HG03442 (cell line): ENCODE results near the gene NPDC1.

Experiments used
- ATAC-seq: cut with Tn5 transposase; IDR thresholded peaks from one replicate; pipeline ENCODE4 v1.9.1; 2021; ENCODE audit warnings: mild to moderate bottlenecking, moderate library complexity; ENCODE audit not compliant: unreplicated experiment

The NPDC1 gene

GRCh38 chr9:137028263-137029057 lies 17.5 kb downstream of the NPDC1 start:
- peak; percentile 41 for ATAC-seq

DNA sequence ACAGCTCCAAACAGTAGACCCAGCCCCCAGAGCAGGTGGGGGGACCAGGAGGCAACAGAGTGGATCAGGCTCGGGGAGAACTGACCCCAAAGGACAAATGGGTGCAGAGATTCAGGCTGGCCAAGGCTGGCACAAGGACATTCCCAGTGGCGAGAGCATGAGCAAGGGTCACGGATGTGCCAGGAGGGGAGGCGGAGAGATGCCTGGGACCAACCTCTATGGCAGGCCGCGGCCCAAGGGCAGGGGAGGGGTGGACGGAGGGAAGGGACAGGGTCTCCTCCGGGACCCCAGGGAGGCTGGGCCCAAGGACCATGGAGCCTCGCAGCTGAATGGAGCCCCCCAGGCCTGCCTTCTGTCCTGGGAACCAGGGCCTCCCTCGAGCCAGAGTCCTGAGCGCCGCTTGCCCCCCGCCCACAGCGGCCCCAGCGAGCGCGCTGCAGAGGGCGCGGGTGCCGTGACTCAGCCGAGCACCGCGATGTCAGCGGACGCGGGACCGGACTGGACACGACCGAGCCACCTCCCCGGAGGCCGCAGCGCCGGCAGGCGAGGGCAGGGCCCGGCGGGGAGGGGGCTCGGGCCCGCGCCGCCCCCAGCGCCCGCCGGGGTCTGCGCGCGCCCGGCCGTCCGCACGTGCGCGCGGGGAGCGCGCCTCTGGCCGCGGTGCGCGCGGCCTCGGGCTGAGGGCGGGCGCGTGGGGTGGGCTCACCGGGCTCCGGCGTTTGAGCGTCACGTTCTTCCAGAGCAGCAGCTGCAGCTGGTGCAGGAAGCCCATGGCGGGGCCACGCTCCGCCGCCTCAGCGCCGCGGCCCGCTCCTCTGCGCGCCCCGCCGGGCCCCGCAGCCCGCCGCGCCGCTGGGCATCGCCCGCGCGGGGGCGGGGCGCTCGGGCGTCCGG lies 18.4 kb downstream of the NPDC1 start, which contains the start of gene ABCA2:
Gene ABCA2, minus strand, starts transcription at position 869 of the 894 bp plus-strand sequence. Its CDS starts 97 bp downstream, at position 772.
- no peak for ATAC-seq

DNA sequence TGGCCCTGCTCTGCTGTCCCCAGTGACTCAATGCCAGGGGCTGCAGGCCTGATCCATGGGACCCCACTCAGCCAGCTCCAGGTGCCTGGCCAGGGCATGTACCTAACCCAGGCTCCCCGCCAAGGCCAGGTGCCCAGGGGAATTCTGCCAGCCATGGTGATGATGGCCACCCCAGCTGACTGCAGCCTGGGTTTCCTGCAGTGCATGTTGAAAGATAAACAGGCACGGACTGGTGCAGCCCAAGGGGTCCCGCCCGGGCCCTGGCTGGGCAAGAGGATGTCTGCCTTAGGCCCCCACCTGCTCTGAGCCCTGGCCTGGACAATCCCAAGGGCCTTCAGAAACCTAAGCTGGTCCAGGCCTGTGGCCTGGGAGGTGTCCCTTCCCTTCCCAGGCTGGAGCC lies 19.1 kb downstream of the NPDC1 start:
- no peak for ATAC-seq

DNA sequence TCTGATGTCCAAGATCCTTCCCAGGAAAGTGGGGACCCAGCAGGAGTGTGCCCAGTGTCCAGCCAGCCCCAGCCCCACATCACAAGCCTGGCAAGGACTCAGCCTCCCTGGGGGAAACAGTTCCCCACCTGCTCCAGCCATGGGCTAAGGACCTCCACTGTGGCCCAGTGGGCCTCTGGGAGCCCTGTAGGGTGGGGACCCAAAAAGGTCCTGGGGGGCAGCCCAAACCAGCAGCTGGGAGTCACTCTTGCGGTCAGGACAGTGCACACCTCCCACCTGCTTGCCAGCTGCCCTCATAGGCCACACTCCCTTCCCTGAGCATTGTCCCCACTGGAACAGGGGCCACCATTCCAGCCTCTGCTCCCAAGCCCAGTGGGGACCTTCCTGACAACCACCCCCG lies 19.6 kb downstream of the NPDC1 start:
- ATAC-seq: no peak

GRCh38 chr9:137025517-137025966 lies 20.4 kb downstream of the NPDC1 start:
- ATAC-seq: no peak

DNA sequence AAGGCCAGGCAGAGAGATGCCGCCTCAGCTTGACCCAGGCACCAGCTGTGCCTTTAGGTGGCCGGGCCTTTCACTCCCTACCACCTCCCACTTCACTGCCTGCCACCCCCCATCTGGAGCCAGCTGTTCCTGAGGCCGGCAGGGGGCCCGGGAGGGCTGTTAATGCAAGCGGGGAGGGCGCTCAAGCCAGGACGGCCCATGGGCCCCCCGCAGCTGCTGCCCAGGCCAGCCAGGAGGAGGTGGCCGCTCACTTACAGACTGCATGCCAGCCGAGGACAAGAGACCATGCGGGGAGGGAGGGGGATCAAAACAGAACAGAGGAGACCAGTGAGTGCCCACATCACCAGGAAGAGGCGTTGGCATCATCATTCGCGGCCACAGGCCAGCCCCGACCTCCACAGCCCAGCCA lies 22.4 kb downstream of the NPDC1 start:
- no peak for ATAC-seq

DNA sequence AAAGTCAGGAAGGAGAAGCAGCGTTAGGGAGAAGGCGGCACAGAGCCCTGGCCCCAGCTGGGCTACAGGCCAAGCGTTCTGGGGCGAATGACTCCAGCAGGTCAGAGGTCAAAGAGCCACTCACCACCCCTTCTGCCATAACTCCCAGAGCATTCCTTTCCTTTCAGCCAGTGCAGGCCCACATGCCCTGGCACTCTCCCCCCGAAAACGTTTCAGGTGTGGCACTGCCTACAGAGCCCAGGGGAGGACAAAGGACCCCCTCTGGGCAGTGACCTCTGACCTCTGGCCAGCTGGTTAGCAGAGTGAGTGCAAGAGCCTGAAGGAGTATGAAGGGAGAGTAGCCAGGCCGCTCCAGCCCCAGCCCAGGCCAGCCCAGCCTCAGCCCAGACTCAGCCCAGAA lies 22.8 kb downstream of the NPDC1 start:
- ATAC-seq: no peak

DNA sequence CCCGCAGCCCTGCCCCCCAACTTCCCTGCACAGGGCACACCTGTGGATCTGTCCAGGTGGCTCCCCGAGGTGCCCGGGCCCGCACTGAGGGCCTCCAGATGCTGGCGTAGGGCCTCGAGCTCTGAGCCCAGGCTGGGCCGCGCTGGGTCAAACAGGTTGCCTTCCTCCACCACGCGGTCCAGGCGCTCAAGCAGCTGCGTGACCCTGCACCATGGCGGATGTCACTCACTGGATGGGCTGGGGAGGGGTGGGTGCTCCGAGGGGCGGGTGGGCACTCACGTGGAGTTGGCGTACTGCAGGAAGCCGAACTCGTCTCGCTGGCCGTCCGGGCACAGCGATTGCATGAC lies 23.3 kb downstream of the NPDC1 start:
- no peak for ATAC-seq

DNA sequence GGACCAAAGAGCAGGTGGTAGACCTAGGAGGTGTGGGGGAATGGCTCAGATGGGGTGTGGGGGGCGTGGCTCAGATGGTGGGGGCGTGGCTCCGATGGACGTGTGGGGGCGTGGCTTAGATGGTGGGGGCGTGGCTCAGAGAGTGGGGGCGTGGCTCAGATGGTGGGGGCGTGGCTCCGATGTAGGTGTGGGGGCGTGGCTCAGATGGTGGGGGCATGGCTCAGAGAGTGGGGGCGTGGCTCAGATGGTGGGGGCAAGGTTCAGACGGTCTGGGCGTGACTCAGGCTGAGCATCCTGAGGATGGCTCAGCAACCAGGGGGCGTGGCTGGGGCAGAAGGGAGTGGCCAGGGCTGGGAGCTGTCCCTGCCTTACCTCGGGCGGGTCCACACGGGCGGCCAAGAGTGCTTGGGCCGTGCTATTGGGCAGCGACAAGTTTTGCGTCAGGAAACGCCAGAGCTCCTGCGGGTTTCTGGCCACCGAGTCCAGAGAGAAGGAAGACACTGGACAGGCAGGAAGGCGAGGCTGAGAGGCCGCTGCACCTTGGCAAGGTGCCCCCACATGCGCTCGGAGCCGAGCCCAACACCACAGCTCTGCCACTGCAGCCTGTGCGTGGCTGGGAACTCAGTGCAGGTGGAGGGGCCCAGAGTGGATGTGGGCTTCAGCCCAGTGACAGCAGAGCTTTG lies 23.9 kb downstream of the NPDC1 start:
- ATAC-seq: no peak

DNA sequence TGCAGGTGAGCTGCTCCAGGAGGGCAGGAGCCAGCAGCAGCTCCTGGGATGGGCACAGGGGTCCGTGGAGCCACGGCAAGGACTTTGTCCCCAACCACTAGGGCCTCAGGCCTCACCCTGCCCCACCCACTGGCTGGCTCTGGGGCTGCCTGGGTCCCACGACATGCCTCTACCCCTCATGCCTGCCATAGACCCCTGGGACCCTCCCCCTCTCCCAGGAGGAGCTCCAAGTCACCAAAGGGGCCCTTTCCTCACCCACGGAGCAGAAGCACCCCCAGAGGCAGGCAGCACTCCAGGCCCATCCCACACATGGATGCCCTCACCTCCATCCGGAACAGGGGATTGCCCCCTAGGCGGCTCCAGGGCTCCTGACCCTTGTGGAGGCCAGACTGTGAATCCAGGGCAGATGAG lies 24.4 kb downstream of the NPDC1 start:
- no peak for ATAC-seq

GRCh38 chr9:137020771-137021567 lies 25.0 kb downstream of the NPDC1 start:
- no peak for ATAC-seq

DNA sequence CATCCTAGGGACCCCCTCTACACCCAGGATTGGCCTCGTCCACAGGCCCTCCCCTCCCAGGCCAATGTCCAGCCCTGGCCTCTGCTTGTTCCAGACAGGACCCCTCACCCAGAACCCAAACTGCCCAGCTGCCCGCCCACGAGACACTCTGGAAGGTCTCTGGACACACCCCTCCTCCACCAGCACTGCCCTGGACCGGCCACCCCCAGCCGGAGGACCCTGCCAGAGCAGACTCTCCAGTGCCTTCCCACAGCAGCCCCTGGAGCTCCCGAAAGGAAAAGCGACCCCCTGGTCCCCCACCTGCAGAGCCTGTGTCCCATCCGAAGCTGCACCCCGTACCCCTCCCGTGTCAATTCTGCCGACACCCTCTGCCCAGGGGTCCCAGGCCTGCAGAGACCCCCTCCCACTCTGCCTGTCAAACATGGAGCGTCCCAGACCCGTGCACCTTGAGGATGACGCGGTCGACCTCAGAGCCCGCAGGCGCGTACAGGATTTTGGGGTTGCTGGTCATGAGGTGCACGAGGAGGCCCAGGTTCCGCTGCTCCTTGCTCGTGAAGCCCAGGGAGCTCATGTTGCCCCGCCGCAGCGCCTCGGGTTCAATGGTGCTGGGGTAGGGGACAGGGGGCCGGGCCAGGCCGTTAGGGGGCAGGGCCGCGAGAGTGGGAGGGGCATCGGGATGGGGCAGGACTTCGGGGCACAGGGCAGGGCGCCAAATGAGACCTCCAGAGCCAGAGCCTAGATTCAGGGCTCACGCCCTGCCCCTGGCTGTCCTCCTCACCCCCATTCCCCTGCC lies 25.9 kb downstream of the NPDC1 start:
- ATAC-seq: no peak

GRCh38 chr9:137018761-137019559 lies 27.0 kb downstream of the NPDC1 start:
- no peak for ATAC-seq

- no peak for ATAC-seq
Observed at GRCh38 chr9:137017791-137018497, 28.0 kb downstream of the NPDC1 start.

GRCh38 chr9:137017071-137017470 lies 28.9 kb downstream of the NPDC1 start:
- no peak for ATAC-seq

DNA sequence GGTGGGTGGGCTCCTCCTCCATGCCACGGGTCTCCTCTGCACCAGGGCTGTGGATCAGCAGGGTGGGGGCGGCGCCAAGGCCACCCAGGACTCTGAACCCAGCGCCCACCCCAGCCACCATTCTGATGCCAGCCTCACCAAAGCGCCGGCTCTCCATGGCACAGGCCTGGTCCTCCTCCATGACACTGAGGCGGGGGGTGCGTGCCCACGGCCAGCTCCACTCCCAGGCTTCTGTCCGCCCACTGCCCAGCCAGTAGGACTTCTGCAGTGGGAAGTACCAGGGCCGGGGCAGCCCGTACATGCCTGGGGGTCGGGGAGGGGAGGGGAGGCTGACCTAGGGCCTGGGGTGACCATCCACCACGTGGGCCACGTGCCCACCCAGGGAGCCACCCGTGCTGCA lies 29.5 kb downstream of the NPDC1 start:
- no peak for ATAC-seq

DNA sequence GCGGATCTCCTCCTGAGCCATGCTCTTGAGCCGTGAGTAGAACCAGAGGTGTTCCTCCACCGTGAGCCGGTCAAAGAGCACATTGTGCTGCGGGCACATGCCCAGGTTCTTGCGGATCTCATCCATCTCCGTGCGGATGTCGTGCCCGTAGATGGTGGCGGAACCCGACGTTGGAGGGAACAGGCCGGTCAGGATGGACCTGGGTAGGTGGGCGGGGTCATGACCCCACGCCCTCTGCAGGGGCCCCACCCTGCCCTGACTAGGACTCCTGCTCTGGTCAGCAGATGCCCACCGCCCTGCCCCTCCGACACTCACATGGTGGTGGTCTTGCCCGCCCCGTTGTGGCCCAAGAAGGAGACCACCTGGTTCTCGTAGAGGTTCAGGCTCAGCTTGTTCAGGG lies 30.0 kb downstream of the NPDC1 start:
- no peak for ATAC-seq

GRCh38 chr9:137015540-137015930 lies 30.4 kb downstream of the NPDC1 start:
- no peak for ATAC-seq
